ENCODE results near the gene ZNF418. TPM values are rescaled to one million over a fixed set of nuclear protein-coding genes. Genes with fewer than 3 reads are reported as not detected.

ZNF418 gene
- total and polyA plus RNA-seq, 2 donors (not counting 1 experiment from before 2014, with no cell fraction given) = 10.3 to 35.8 TPM

- intact Hi-C loops (cut with micrococcal nuclease) = loop anchor here (1.0 to 5.0 kb wide), 5 partner anchors 28 to 141 kb away; partner anchors contain the start of genes ZNF417, ZNF418, ZNF586 and ZNF776
- Mint-ChIP-seq H3K4me1 (peaks cover 31% of the 10 kb centered on the region), H3K9me3 (ENCODE audit: insufficient read depth) (no peaks in the 10 kb centered on the region), H3K4me3 (peak within 1 kb of the TSS; percentile 95), H3K27ac (peak within 1 kb of the TSS; percentile 90), H3K27me3 (no peaks in the 10 kb centered on the region)
- DNase-seq (peak; percentile 91), ATAC-seq (ENCODE audit: low read depth) (peak; percentile 93)
- Histone ChIP-seq H3K79me2 (ENCODE audit: control insufficient read depth, insufficient read depth, low read length) (peaks cover 56% of the 10 kb centered on the region), H3K4me2 (replicated peaks; ENCODE audit: low read depth, low read length, poor library complexity, severe bottlenecking) (peak within 1 kb of the TSS; percentile 97), H2AFZ (ENCODE audit: insufficient read depth, low read depth, low read length, poor library complexity, severe bottlenecking) (peak within 1 kb of the TSS; percentile 96), H3K36me3 (replicated peaks in 1 of 2; ENCODE audit: control extremely low read depth in 1 of 2, control insufficient read depth in 1 of 2, extremely low read depth in 1 of 2, insufficient read depth in 2 of 2, low read length in 1 of 2) (peaks cover 4 to 7% of the 10 kb centered on the region in 2 experiments), H3K4me3 (ENCODE audit: control extremely low read depth in 1 of 5, extremely low read depth in 1 of 5, insufficient read depth in 1 of 5, low read depth in 2 of 5, low read length in 4 of 5) (peak within 1 kb of the TSS; percentile 75 to 97 (median 85)), H3K9me3 (ENCODE audit: control extremely low read depth in 1 of 3, control insufficient read depth in 2 of 3, insufficient read depth in 1 of 3, low read length in 2 of 3) (peaks cover 0 to 16% (median 0%) of the 10 kb centered on the region in 3 donors), H3K4me1 (ENCODE audit: control insufficient read depth in 2 of 2, insufficient read depth in 2 of 2, low read length in 2 of 2) (peaks cover 17 to 19% of the 10 kb centered on the region in 2 donors), H3K9ac (ENCODE audit: low read length) (peak within 1 kb of the TSS; percentile 96), H3K27me3 (replicated peaks in 1 of 4; ENCODE audit: control extremely low read depth in 1 of 4, control insufficient read depth in 3 of 4, insufficient read depth in 4 of 4, low read length in 3 of 4) (no peaks in the 10 kb centered on the region), H3K27ac (ENCODE audit: low read length in 2 of 2) (peak within 1 kb of the TSS; percentile 76 to 86), H4K20me1 (ENCODE audit: control insufficient read depth, insufficient read depth, low read length, poor library complexity, severe bottlenecking) (no peaks in the 10 kb centered on the region)
- CTCF ChIA-PET = no interaction called here
- WGBS (ENCODE audit: insufficient coverage) = 2% methylated on average over 43 of the region's 43 CpGs
- no peak for TF ChIP-seq EZH2 (IDR thresholded peaks at IDR 0.05; ENCODE audit: borderline replicate concordance, insufficient read depth, low read depth, low read length, poor library complexity, severe bottlenecking)
- TF ChIP-seq CTCF (IDR thresholded peaks at IDR 0.05) = peak; percentile 40
- POLR2A ChIA-PET = interaction anchor here (0.6 to 1.5 kb wide), 5 partner anchors 17 to 119 kb away, joined by 3 to 5 read pairs (median 3); partner anchors contain the start of genes ZNF552, ZNF586, ZNF587 and ZNF606
Observed at GRCh38 chr19:57888560-57889231, 46.5 kb downstream of the ZNF418 start, which contains the start of gene ZNF814. TSS of gene ZNF814 (minus strand) at chr19:57889037. CDS start at chr19:57888802, 235 bp downstream.
